ENCODE measurements around the gene HEXIM2. TPM values are rescaled to one million over a fixed set of nuclear protein-coding genes. Genes with fewer than 3 reads are reported as not detected.

HEXIM2 gene
- total and polyA plus RNA-seq, 2 of the 13 experiments (the other 11 are each of a cell fraction or from before 2014, with no cell fraction given) = 27.1 to 32.4 TPM

- TF ChIP-seq ZBTB46 (CRISPR knock-in tag; IDR thresholded peaks at IDR 0.05; ENCODE audit: borderline replicate concordance) (0 out of 2 replicates have a peak, but pooled peaks have one; percentile 80), ZNF318 (CRISPR knock-in tag; IDR thresholded peaks at IDR 0.05) (peak; percentile 81; the same call in 1 of the 2 replicates), SATB2 (CRISPR knock-in tag; IDR thresholded peaks at IDR 0.05) (no peak), ZNF614 (CRISPR knock-in tag; IDR thresholded peaks at IDR 0.05; ENCODE audit: borderline replicate concordance) (peak; percentile 11; the same call in 1 of the 2 replicates), IKZF1 (IDR thresholded peaks at IDR 0.05) (no peak), ZNF547 (CRISPR knock-in tag; IDR thresholded peaks at IDR 0.05) (no peak; the same call in none of the 2 replicates), PAWR (CRISPR knock-in tag; IDR thresholded peaks at IDR 0.05; ENCODE audit: borderline replicate concordance) (0 out of 2 replicates have a peak, but pooled peaks have one; percentile 57), PBX3 (CRISPR knock-in tag; IDR thresholded peaks at IDR 0.05; ENCODE audit: borderline replicate concordance) (no peak), BORCS8-MEF2B (CRISPR knock-in tag; IDR thresholded peaks at IDR 0.05) (no peak), MTA1 (CRISPR knock-in tag; IDR thresholded peaks at IDR 0.05; ENCODE audit: borderline replicate concordance) (peak; percentile 86), ZNF557 (CRISPR knock-in tag; IDR thresholded peaks at IDR 0.05) (peak; percentile 71; the same call in 1 of the 2 replicates)
- TF ChIP-seq, protein P1, sequence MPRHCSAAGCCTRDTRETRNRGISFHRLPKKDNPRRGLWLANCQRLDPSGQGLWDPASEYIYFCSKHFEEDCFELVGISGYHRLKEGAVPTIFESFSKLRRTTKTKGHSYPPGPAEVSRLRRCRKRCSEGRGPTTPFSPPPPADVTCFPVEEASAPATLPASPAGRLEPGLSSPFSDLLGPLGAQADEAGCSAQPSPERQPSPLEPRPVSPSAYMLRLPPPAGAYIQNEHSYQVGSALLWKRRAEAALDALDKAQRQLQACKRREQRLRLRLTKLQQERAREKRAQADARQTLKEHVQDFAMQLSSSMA (CRISPR knock-in tag; IDR thresholded peaks at IDR 0.05) = 0 out of 2 replicates have a peak, but pooled peaks have one; percentile 54
- TF ChIP-seq, protein P2, sequence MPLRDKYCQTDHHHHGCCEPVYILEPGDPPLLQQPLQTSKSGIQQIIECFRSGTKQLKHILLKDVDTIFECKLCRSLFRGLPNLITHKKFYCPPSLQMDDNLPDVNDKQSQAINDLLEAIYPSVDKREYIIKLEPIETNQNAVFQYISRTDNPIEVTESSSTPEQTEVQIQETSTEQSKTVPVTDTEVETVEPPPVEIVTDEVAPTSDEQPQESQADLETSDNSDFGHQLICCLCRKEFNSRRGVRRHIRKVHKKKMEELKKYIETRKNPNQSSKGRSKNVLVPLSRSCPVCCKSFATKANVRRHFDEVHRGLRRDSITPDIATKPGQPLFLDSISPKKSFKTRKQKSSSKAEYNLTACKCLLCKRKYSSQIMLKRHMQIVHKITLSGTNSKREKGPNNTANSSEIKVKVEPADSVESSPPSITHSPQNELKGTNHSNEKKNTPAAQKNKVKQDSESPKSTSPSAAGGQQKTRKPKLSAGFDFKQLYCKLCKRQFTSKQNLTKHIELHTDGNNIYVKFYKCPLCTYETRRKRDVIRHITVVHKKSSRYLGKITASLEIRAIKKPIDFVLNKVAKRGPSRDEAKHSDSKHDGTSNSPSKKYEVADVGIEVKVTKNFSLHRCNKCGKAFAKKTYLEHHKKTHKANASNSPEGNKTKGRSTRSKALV (CRISPR knock-in tag; IDR thresholded peaks at IDR 0.05) = no peak
Measured at GRCh38 chr17:45132572-45133463, 28.9 kb upstream of the HEXIM2 start (continued).
